Mammary epithelial cell (primary cell): ENCODE results near the gene ADAMTSL2.
"Not testable (repeated sequence)": the region's sequence is repeated elsewhere in the genome, so short reads cannot be mapped to it uniquely, and the experiment has no call there.

Experiments used
- EZH2 ChIP-seq: IDR thresholded peaks from 2 replicates; pipeline ENCODE4 v1.6.1; 2012; ENCODE audit warnings: low read length, inconsistent platforms, borderline replicate concordance
- TF ChIP-seq, protein P1 (sequence below), 2 donors: IDR thresholded peaks in 1 of 2; conservative IDR thresholded peaks in 1 of 2; 2 replicates each; pipeline ENCODE4 v1.5.1; 2011 to 2012; ENCODE audit warnings: inconsistent platforms in 2 of 2, low read length in 2 of 2, mild to moderate bottlenecking in 2 of 2, control low read depth in 1 of 2, low read depth in 1 of 2; ENCODE audit not compliant: insufficient read depth in 1 of 2; ENCODE audit errors: extremely low read depth in 1 of 2

DNA sequence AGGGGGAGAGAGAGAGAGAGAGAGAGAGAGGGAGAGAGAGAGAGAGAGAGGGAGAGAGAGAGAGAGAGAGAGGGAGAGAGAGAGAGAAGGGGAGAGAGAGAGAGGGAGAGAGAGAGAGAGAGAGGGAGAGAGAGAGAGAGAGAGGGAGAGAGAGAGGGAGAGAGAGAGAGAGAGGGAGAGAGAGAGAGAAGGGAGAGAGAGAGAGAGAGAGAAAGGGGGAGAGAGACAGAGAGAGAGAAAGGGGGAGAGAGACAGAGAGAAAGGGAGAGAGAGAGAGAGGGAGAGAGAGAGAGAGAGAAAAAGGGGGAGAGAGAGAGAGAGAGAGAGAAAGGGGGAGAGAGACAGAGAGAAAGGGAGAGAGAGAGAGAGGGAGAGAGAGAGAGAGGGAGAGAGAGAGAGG is 29.3 kb downstream of the ADAMTSL2 start:
- TF ChIP-seq, protein P1, sequence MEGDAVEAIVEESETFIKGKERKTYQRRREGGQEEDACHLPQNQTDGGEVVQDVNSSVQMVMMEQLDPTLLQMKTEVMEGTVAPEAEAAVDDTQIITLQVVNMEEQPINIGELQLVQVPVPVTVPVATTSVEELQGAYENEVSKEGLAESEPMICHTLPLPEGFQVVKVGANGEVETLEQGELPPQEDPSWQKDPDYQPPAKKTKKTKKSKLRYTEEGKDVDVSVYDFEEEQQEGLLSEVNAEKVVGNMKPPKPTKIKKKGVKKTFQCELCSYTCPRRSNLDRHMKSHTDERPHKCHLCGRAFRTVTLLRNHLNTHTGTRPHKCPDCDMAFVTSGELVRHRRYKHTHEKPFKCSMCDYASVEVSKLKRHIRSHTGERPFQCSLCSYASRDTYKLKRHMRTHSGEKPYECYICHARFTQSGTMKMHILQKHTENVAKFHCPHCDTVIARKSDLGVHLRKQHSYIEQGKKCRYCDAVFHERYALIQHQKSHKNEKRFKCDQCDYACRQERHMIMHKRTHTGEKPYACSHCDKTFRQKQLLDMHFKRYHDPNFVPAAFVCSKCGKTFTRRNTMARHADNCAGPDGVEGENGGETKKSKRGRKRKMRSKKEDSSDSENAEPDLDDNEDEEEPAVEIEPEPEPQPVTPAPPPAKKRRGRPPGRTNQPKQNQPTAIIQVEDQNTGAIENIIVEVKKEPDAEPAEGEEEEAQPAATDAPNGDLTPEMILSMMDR (conservative IDR thresholded peaks at IDR 0.05 in 1 of 2, IDR thresholded peaks at IDR 0.05 in 1 of 2; ENCODE audit: extremely low read depth in 1 of 2, insufficient read depth in 1 of 2, low read depth in 1 of 2, low read length in 2 of 2) = not testable (repeated sequence)
- TF ChIP-seq EZH2 = not testable (repeated sequence)
